ENCODE data around the gene BRSK1. TPM values are rescaled to one million over a fixed set of nuclear protein-coding genes. Genes with fewer than 3 reads are reported as not detected.

BRSK1 gene
- total and polyA plus RNA-seq, 2 of the 13 experiments (the other 11 are each of a cell fraction or from before 2014, with no cell fraction given) = 0.18 to 1.2 TPM

- TF ChIP-seq CSRNP1 (CRISPR knock-in tag; IDR thresholded peaks at IDR 0.05) (no peak), ZNF574 (CRISPR knock-in tag; IDR thresholded peaks at IDR 0.05) (0 out of 2 replicates have a peak, but pooled peaks have one; percentile 14), WIZ (CRISPR knock-in tag; IDR thresholded peaks at IDR 0.05) (no peak), HMGA1 (CRISPR knock-in tag; conservative IDR thresholded peaks at IDR 0.05) (no peak), LBX2 (CRISPR knock-in tag; IDR thresholded peaks at IDR 0.05; ENCODE audit: borderline replicate concordance) (no peak), SIX1 (CRISPR knock-in tag; IDR thresholded peaks at IDR 0.05; ENCODE audit: borderline replicate concordance) (no peak), TBL1XR1 (IDR thresholded peaks at IDR 0.05; ENCODE audit: borderline replicate concordance, low read length, partially characterized antibody) (no peak), GTF3A (CRISPR knock-in tag; conservative IDR thresholded peaks at IDR 0.05) (no peak), TGIF2 (CRISPR knock-in tag; IDR thresholded peaks at IDR 0.05) (no peak), CBX1 (IDR thresholded peaks at IDR 0.05; ENCODE audit: low read depth) (no peak), SMARCC2 (IDR thresholded peaks at IDR 0.05) (no peak), ZNF562 (CRISPR knock-in tag; IDR thresholded peaks at IDR 0.05; ENCODE audit: borderline replicate concordance) (no peak), ZNF543 (CRISPR knock-in tag; IDR thresholded peaks at IDR 0.05) (no peak), ZNF749 (CRISPR knock-in tag; IDR thresholded peaks at IDR 0.05; ENCODE audit: borderline replicate concordance) (no peak), ZNF101 (CRISPR knock-in tag; IDR thresholded peaks at IDR 0.05; ENCODE audit: borderline replicate concordance, low read depth) (no peak), ZFX (CRISPR knock-in tag; IDR thresholded peaks at IDR 0.05; ENCODE audit: low read depth) (peak; percentile 45), ZNF292 (CRISPR knock-in tag; IDR thresholded peaks at IDR 0.05; ENCODE audit: borderline replicate concordance, low read depth) (no peak), NCOR1 (IDR thresholded peaks at IDR 0.05; ENCODE audit: borderline replicate concordance, low read length) (no peak), ZNF33B (CRISPR knock-in tag; IDR thresholded peaks at IDR 0.05) (no peak), RBFOX2 (IDR thresholded peaks at IDR 0.05; ENCODE audit: low read depth, low read length) (peak; percentile 80), HOMEZ (CRISPR knock-in tag; IDR thresholded peaks at IDR 0.05; ENCODE audit: low read depth) (no peak), HES4 (CRISPR knock-in tag; IDR thresholded peaks at IDR 0.05; ENCODE audit: borderline replicate concordance) (peak; percentile 78; the same call in 1 of the 2 replicates), REXO4 (CRISPR knock-in tag; IDR thresholded peaks at IDR 0.05; ENCODE audit: borderline replicate concordance) (no peak), ZSCAN12 (CRISPR knock-in tag; IDR thresholded peaks at IDR 0.05) (no peak)
These were observed 56.3 kb downstream of the BRSK1 start (continued) for GRCh38 chr19:55339889-55340783.
